Measurements from ENCODE around the gene F2R.
"Not testable (repeated sequence)": the region's sequence is repeated elsewhere in the genome, so short reads cannot be mapped to it uniquely, and the experiment has no call there.

The F2R gene

GRCh38 chr5:76715736-76716455 is at the start of gene F2R:
Gene F2R, plus strand, starts transcription at chr5:76716126. Its CDS starts 182 bp downstream, at chr5:76716308.
- no peak for DNase-seq

GRCh38 chr5:76667495-76667894 is 48.4 kb upstream of the F2R start:
- no peak for DNase-seq

GRCh38 chr5:76669245-76669644 is 46.7 kb upstream of the F2R start:
- no peak for DNase-seq

GRCh38 chr5:76670508-76670907 is 45.4 kb upstream of the F2R start:
- DNase-seq: no peak

GRCh38 chr5:76672242-76672641 is 43.7 kb upstream of the F2R start:
- no peak for DNase-seq

- DNase-seq: no peak
Observed at GRCh38 chr5:76673125-76673524, 42.8 kb upstream of the F2R start.

GRCh38 chr5:76674330-76675066 is 41.4 kb upstream of the F2R start:
- DNase-seq: no peak

- DNase-seq: no peak
Observed at GRCh38 chr5:76675364-76675763, 40.6 kb upstream of the F2R start.

- DNase-seq: no peak
Observed at GRCh38 chr5:76677849-76678472, 38.0 kb upstream of the F2R start.

- no peak for DNase-seq
Observed at GRCh38 chr5:76679231-76679630, 36.7 kb upstream of the F2R start.

GRCh38 chr5:76680826-76681225 is 35.1 kb upstream of the F2R start:
- not testable (repeated sequence) for DNase-seq

- no peak for DNase-seq
Observed at GRCh38 chr5:76681287-76681686, 34.6 kb upstream of the F2R start.

- no peak for DNase-seq
Observed at GRCh38 chr5:76682387-76682786, 33.5 kb upstream of the F2R start.

GRCh38 chr5:76683816-76684731 is 31.9 kb upstream of the F2R start:
- DNase-seq: no peak

GRCh38 chr5:76684756-76685519 is 31.0 kb upstream of the F2R start:
- DNase-seq: no peak

GRCh38 chr5:76685704-76686103 is 30.2 kb upstream of the F2R start:
- DNase-seq: no peak

- DNase-seq: no peak
Observed at GRCh38 chr5:76688212-76688611, 27.7 kb upstream of the F2R start.

- no peak for DNase-seq
Observed at GRCh38 chr5:76688836-76689235, 27.1 kb upstream of the F2R start.

- no peak for DNase-seq
Observed at GRCh38 chr5:76689321-76690036, 26.4 kb upstream of the F2R start.

- DNase-seq: no peak
Observed at GRCh38 chr5:76690037-76690679, 25.8 kb upstream of the F2R start.

Data from NCI-H1694 (cell line).